ENCODE results near the gene TMEM154.

DNA sequence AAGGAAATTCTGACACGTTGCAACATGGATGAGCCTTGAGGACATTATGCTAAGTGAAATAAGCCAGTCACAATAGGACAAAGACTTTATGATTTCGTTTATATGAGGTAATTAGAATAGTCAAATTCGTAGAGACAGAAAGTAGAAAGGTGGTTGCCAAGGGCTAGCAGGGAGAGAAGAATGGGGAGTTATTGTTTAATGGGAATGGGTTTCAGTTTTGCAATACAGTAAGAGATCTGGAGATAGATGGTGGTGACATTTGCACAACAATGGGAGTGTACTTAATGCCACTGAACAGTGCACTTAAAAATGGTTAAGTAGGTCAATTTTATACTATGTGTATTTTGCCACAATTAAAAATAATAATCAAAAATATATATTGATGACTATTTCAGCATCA, 43.4 kb upstream of the TMEM154 start:
- TF ChIP-seq EZH2phosphoT487 (IDR thresholded peaks at IDR 0.05; ENCODE audit: borderline replicate concordance) (no peak), CTCF (conservative IDR thresholded peaks at IDR 0.05; ENCODE audit: low read length) (no peak)
